GM21825 (cell line): Measurements from ENCODE around the gene NSD2.
"Not testable (repeated sequence)": the region's sequence is repeated elsewhere in the genome, so short reads cannot be mapped to it uniquely, and the experiment has no call there.

ENCODE experiments used
- ATAC-seq: cut with Tn5 transposase; IDR thresholded peaks from one replicate; pipeline ENCODE4 v1.9.1; 2021; ENCODE audit warnings: mild to moderate bottlenecking, moderate library complexity; ENCODE audit not compliant: unreplicated experiment

The NSD2 gene

DNA sequence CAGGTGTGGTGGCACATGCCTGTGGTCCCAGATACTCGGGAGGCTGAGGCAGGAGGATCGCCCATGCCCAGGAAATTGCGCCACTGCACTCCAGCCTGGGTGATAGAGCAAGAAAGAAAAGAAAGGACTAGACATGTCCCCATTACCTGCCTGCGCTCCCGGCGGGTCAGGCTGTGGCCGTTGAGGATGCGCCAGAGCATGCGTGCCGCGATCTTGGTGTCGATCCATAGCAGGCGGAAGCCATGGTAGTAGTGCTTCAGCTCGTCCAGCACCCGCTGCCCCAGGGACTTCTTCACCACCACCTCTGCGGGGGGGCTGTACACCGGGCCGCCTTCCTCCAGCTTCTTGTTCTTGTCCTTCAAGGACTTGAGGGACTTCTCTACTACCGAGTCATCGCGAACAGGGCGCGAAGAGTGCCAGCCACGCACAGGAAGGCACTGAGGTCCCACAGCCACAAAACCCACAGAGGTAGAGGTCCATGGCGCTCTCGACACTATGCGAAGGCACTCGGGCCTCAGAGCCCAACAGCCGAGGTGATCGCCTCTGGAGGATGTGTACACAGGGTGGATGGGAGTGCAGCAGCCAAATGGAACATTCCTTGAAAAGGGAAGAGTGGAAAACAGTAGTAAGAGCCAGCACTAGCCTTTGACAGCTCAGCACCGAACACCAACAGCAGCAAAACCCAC, 29.8 kb upstream of the NSD2 start:
- ATAC-seq = no peak

GRCh38 chr4:1841887-1842210, 29.3 kb upstream of the NSD2 start:
- no peak for ATAC-seq

- ATAC-seq = no peak
Measured at GRCh38 chr4:1842339-1842895, 28.8 kb upstream of the NSD2 start.

DNA sequence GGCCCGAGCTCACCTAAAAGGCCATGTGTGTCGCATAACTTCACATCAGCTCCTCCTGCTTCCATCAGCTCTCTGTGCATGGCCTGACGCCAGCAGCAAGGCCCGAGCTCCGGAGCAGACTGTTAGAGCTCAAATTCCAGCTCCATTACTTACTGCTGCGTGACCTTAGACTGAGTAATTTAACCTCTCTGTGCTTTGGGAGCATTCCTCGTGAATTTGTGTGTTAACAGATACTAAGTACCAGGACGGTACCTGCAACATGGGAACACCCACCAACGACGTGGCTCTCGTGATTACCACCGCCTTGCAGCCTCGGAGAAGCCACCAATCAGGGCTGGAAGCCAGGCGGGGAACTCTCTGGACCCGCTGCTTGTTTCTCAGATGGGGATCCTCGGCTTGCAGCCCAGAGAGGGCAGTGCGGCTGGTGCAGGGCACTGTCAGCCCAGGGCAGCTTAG, 28.2 kb upstream of the NSD2 start:
- ATAC-seq = no peak

- ATAC-seq = no peak
Measured at GRCh38 chr4:1843852-1844251, 27.3 kb upstream of the NSD2 start.

GRCh38 chr4:1844618-1845017, 26.6 kb upstream of the NSD2 start:
- not testable (repeated sequence) for ATAC-seq

GRCh38 chr4:1846580-1846979, 24.6 kb upstream of the NSD2 start:
- ATAC-seq = no peak

DNA sequence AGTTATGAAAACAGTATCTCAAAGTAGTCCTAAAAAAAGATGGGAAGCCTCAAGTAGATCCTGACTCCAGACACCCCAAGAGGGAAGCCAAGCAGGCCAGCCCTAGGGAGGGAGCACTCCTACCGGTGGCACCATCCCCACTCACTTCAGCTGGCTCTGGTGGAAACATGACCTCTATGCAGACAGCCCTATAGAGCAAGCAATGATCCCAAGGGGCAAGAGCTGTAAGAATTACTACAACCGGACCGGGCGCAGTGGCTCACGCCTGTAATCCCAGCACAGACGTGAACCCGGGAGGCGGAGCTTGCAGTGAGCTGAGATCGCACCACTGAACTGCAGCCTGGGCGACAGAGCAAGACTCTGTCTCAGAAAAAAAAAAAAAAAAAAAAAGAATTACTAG, 20.9 kb upstream of the NSD2 start:
- no peak for ATAC-seq

GRCh38 chr4:1851160-1851559, 20.0 kb upstream of the NSD2 start:
- ATAC-seq = no peak

GRCh38 chr4:1851575-1852410, 19.4 kb upstream of the NSD2 start:
- ATAC-seq = no peak

- ATAC-seq = no peak
Measured at GRCh38 chr4:1852904-1853623, 18.1 kb upstream of the NSD2 start.

DNA sequence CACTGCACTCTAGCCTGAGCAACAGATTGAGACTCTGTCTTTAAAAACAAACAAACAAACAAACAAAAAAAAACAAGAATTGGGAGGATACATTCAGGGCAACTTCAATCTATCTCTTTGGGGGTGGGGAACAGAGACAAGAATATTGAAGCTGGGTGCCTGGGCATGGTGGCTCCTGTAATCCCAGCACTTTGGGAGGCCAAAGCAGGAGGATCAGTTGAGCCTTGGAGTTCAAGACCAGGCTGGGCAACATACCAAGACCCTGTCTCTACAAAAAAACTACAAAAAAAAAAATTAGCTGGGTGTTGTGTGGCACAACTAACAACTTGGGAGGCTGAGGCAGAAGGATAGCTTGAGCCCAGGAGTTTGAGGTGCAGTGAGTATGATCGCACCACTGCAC, 16.4 kb upstream of the NSD2 start:
- ATAC-seq = no peak

DNA sequence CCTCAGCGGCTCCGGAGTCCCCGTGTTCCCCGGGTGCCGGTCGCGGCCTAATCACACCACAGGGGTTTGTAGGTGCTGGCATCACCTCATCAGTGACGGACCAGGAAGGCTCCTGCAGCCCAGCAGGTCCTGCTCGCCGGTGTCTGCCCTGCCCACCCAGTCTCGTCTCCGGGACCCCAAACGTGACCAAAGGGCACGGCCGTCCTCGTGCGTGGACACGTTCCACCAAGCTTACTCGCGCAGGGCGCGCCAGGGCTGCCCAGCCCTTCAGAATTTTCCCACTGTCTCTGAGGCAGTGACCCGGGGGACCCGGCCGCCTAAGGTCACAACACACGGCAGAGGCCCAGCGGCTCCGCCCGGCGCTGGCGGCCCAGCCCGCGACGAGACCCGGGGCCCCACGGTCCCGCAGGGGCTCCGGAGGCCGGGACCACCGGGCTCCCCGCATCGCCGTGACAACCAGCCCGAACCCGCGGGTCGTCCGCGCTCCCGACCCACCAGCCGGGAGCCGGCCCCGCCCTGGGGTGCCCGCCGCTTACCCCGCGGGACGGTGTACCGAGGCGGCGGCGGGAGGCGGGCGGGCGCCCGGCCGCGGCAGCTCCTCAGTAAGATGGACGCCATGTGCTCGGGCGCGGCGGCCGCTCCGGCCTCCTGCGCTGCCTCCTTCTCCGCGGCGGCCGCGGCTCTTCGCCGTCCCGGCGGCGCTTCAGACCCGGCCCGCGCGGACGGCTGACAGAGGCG, 15.7 kb upstream of the NSD2 start:
- ATAC-seq = peak; percentile 1

- ATAC-seq = peak; percentile 91
Measured at GRCh38 chr4:1856071-1856942, 14.9 kb upstream of the NSD2 start, which contains the start of gene LETM1. LETM1 (minus strand) TSS chr4:1856156; CDS start chr4:1855950, 206 bp downstream.

DNA sequence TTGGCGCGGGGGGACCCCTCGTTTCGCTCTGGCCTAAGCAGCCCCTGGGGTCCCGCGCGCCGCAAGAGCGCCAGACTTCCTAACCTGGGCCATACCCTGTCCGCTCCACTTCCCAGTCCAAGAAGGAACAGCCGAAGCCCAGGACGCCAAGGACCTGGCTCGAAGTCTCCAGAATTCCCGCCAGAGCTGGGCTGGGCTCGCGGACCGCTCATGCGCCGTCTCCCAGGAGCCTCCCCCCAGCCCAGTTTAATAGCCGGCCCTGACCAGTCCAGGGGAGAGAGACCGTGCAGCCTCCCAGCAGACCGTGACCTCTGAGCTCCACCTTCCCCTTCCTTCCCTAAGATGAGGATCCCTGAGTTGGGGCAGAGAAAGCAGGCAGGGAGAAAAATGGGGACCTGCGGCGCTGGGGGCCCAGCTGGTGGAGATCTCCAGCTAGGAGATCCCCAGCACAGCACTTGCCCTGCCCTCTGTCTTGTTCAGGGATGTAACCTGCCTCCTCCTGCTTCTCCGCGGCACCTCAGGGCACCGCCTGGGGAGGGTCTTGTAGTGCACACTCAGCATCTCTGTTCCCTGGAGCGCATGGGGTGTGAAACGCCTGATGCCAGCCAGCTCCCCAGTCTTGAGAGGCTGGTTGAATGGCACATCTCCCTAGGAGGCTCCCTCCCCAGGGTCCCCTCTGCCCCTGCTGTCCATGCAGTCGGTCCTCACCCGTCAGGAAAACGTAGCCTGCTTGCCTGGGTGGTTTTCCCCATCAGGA, 14.1 kb upstream of the NSD2 start:
- ATAC-seq = no peak

DNA sequence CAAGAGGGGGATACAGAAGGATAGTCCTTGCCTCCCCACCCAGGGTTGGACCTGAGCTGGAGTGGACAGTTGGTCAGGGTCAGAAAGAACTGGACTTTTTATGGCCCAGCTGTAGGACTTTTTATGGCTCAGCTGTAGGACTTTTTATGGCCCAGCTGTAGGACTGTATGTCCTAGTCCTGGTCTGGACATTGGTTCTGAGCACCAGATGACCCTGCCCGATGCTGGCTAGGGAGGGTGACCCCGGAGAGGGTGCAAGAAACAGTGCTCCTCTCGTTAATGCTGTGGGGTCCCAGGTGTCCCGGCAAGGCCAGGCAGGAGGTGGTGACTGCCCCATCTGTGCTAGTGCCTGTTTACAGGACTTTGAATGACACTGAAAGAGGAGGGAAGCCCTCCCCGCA, 13.3 kb upstream of the NSD2 start:
- ATAC-seq = no peak

- no peak for ATAC-seq
Measured at GRCh38 chr4:1859389-1859753, 11.8 kb upstream of the NSD2 start.

DNA sequence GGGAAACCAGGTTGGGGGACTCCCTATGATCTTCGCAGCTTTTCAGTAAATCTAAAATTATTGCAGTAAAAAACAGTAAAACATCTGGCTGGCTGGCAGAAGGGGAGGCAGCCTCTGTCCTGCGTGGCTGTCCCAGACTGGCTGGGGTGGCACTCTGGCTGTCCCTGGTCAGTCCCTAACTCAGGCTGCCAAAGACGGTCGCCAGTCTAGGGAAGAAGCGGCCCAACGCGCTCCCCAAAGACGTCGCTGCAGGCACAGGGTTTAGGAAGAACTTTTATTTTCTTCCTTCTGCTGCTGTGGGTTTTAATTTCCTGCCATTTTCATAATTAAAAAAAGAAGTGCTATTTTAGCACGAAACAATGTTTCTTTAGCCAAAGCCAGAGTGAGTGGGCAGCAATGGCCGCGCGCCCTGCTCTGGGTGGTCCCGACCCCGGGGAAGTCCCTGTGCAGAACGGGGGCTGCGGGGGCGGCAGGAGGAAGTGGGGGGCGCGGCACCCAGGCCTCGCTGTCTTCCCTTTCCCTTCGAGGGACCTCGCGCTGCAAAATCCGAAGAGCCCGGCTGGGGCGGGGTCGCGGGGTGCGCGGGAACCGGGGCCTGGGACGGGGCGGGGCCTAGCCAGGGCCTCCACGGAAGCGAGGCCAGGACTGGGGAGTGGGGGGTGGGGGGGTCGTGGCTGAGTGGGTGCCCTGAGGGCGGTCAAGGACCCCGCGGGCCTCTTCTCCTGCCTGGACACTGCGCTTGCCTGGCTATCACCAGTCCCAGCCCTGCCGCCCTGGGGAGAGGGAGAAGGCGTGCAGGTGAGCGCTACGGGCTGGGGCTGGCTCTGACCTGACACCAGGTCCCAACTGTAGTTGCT, 8.9 kb upstream of the NSD2 start:
- ATAC-seq = no peak
